ENCODE results near the gene SIGLEC7.

GRCh38 chr19:51125421-51126075 is 16.6 kb upstream of the SIGLEC7 start:
- TF ChIP-seq EZH2 (IDR thresholded peaks at IDR 0.05; ENCODE audit: insufficient read depth, poor library complexity, severe bottlenecking) (no peak), EZH2phosphoT487 (IDR thresholded peaks at IDR 0.05; ENCODE audit: insufficient read depth, low read depth) (no peak)

Measured in GM23248 (cell line).